IPS-18a (cell line): ENCODE measurements around the gene FOXS1.

Experiments used
- H3K27ac ChIP-seq: one replicate; pipeline ENCODE4 v1.5.1; 2013; ENCODE audit warnings: low read length
- H3K27me3 ChIP-seq: one replicate; pipeline ENCODE4 v1.6.1; 2013; ENCODE audit warnings: mild to moderate bottlenecking, low read length; ENCODE audit not compliant: control insufficient read depth, insufficient read depth
- H3K36me3 ChIP-seq: one replicate; pipeline ENCODE4 v1.6.1; 2013; ENCODE audit warnings: low read depth, low read length; ENCODE audit not compliant: control insufficient read depth
- H3K4me1 ChIP-seq: one replicate; pipeline ENCODE4 v1.6.1; 2013; ENCODE audit warnings: low read depth, low read length; ENCODE audit not compliant: control insufficient read depth
- H3K4me3 ChIP-seq: one replicate; pipeline ENCODE4 v1.5.1; 2013; ENCODE audit warnings: low read length
- H3K9ac ChIP-seq: one replicate; pipeline ENCODE4 v1.6.1; 2013; ENCODE audit warnings: mild to moderate bottlenecking, low read length, moderate library complexity
- H3K9me3 ChIP-seq: one replicate; pipeline ENCODE4 v1.6.1; 2013; ENCODE audit warnings: low read depth, low read length; ENCODE audit not compliant: control insufficient read depth

The FOXS1 gene

GRCh38 chr20:31824554-31825313, 20.7 kb downstream of the FOXS1 start:
- Histone ChIP-seq H3K9me3 (no peaks in the 10 kb centered on the region), H3K4me3 (no peak overlapping the region), H3K27me3 (no peaks in the 10 kb centered on the region), H3K9ac (no peak overlapping the region), H3K36me3 (no peaks in the 10 kb centered on the region), H3K4me1 (peaks cover 3% of the 10 kb centered on the region), H3K27ac (no peak overlapping the region)

- peaks cover 3% of the 10 kb centered on the region for H3K4me1 ChIP-seq
- no peaks in the 10 kb centered on the region for H3K9me3 ChIP-seq
- H3K4me3 ChIP-seq: no peak overlapping the region
- H3K27ac ChIP-seq: no peak overlapping the region
- no peak overlapping the region for H3K9ac ChIP-seq
- H3K27me3 ChIP-seq: no peaks in the 10 kb centered on the region
- H3K36me3 ChIP-seq: no peaks in the 10 kb centered on the region
Measured at GRCh38 chr20:31824125-31824485, 21.3 kb downstream of the FOXS1 start.

- Histone ChIP-seq H3K9ac (no peak overlapping the region), H3K27ac (no peak overlapping the region), H3K4me3 (no peak overlapping the region), H3K36me3 (no peaks in the 10 kb centered on the region), H3K9me3 (no peaks in the 10 kb centered on the region), H3K4me1 (peaks cover 3% of the 10 kb centered on the region), H3K27me3 (no peaks in the 10 kb centered on the region)
Measured at GRCh38 chr20:31823360-31824124, 21.9 kb downstream of the FOXS1 start.

GRCh38 chr20:31822421-31823330, 22.7 kb downstream of the FOXS1 start:
- Histone ChIP-seq H3K4me1 (peaks cover 3% of the 10 kb centered on the region), H3K9me3 (no peaks in the 10 kb centered on the region), H3K4me3 (no peak overlapping the region), H3K36me3 (no peaks in the 10 kb centered on the region), H3K9ac (no peak overlapping the region), H3K27ac (no peak overlapping the region), H3K27me3 (no peaks in the 10 kb centered on the region)

- no peaks in the 10 kb centered on the region for H3K9me3 ChIP-seq
- H3K36me3 ChIP-seq: no peaks in the 10 kb centered on the region
- peaks cover 3% of the 10 kb centered on the region for H3K4me1 ChIP-seq
- H3K27ac ChIP-seq: no peak overlapping the region
- no peaks in the 10 kb centered on the region for H3K27me3 ChIP-seq
- no peak overlapping the region for H3K9ac ChIP-seq
- H3K4me3 ChIP-seq: no peak overlapping the region
Measured at GRCh38 chr20:31821427-31821826, 24.0 kb downstream of the FOXS1 start.

GRCh38 chr20:31820228-31820627, 25.2 kb downstream of the FOXS1 start:
- no peak overlapping the region for H3K27ac ChIP-seq
- no peaks in the 10 kb centered on the region for H3K36me3 ChIP-seq
- H3K27me3 ChIP-seq: no peaks in the 10 kb centered on the region
- peaks cover 3% of the 10 kb centered on the region for H3K4me1 ChIP-seq
- no peak overlapping the region for H3K4me3 ChIP-seq
- no peak overlapping the region for H3K9ac ChIP-seq
- H3K9me3 ChIP-seq: no peaks in the 10 kb centered on the region

GRCh38 chr20:31819083-31819784, 26.2 kb downstream of the FOXS1 start, which contains the start of gene MYLK2:
Gene MYLK2 (plus strand): TSS chr20:31819356. CDS start chr20:31819581, 225 bp downstream.
- no peak within 1 kb of the TSS for H3K27ac ChIP-seq
- no peaks in the 10 kb centered on the region for H3K9me3 ChIP-seq
- no peak within 1 kb of the TSS for H3K4me3 ChIP-seq
- no peak within 1 kb of the TSS for H3K9ac ChIP-seq
- H3K27me3 ChIP-seq: no peaks in the 10 kb centered on the region
- H3K36me3 ChIP-seq: no peaks in the 10 kb centered on the region
- H3K4me1 ChIP-seq: peaks cover 3% of the 10 kb centered on the region

- H3K4me1 ChIP-seq: peaks cover 3% of the 10 kb centered on the region
- H3K27ac ChIP-seq: no peak overlapping the region
- H3K27me3 ChIP-seq: no peaks in the 10 kb centered on the region
- H3K9me3 ChIP-seq: no peaks in the 10 kb centered on the region
- H3K9ac ChIP-seq: no peak overlapping the region
- no peak overlapping the region for H3K4me3 ChIP-seq
- H3K36me3 ChIP-seq: no peaks in the 10 kb centered on the region
Measured at GRCh38 chr20:31818376-31818908, 27.0 kb downstream of the FOXS1 start.

GRCh38 chr20:31817461-31817860, 27.9 kb downstream of the FOXS1 start:
- Histone ChIP-seq H3K4me1 (no peaks in the 10 kb centered on the region), H3K27ac (no peak overlapping the region), H3K4me3 (no peak overlapping the region), H3K9ac (no peak overlapping the region), H3K36me3 (no peaks in the 10 kb centered on the region), H3K27me3 (no peaks in the 10 kb centered on the region), H3K9me3 (no peaks in the 10 kb centered on the region)

- H3K27me3 ChIP-seq: no peaks in the 10 kb centered on the region
- H3K9me3 ChIP-seq: no peaks in the 10 kb centered on the region
- H3K4me3 ChIP-seq: no peak overlapping the region
- H3K27ac ChIP-seq: no peak overlapping the region
- H3K36me3 ChIP-seq: no peaks in the 10 kb centered on the region
- H3K9ac ChIP-seq: no peak overlapping the region
- no peaks in the 10 kb centered on the region for H3K4me1 ChIP-seq
Measured at GRCh38 chr20:31816221-31816620, 29.2 kb downstream of the FOXS1 start.
